Spinal cord (tissue), 10 donors: ENCODE data around the gene NUPR1. TPM values are rescaled to one million over a fixed set of nuclear protein-coding genes. Genes with fewer than 3 reads are reported as not detected.
"Not testable (repeated sequence)": the region's sequence is repeated elsewhere in the genome, so short reads cannot be mapped to it uniquely, and the experiment has no call there.

ENCODE experiments used
- DNase-seq, 6 donors: peaks; one replicate each; pipeline versions ENCODE4 v3.0.0 to v3.0.0-alpha.2; 2013 to 2015; ENCODE audit warnings: low spot score in 6 of 6, low read depth in 4 of 6
- H3K27ac ChIP-seq: one replicate; pipeline ENCODE4 v1.5.1; 2013; ENCODE audit warnings: low read depth, low read length, control low read depth
- H3K27me3 ChIP-seq: one replicate; pipeline ENCODE4 v1.6.1; 2013; ENCODE audit warnings: low read length; ENCODE audit not compliant: control insufficient read depth, insufficient read depth
- H3K36me3 ChIP-seq: one replicate; pipeline ENCODE4 v1.6.1; 2013; ENCODE audit warnings: low read length; ENCODE audit not compliant: control insufficient read depth, insufficient read depth
- H3K4me1 ChIP-seq: one replicate; pipeline ENCODE4 v1.6.1; 2013; ENCODE audit warnings: low read length; ENCODE audit not compliant: control insufficient read depth, insufficient read depth
- H3K4me3 ChIP-seq: one replicate; pipeline ENCODE4 v1.5.1; 2013; ENCODE audit warnings: low read depth, low read length, control low read depth
- H3K9me3 ChIP-seq: one replicate; pipeline ENCODE4 v1.6.1; 2013; ENCODE audit warnings: low read length; ENCODE audit not compliant: control insufficient read depth, insufficient read depth
- WGBS: methylation state at CpG from one replicate; pipeline ENCODE4 v1.1.5; 2013; ENCODE audit warnings: missing lambda C conversion rate; ENCODE audit not compliant: insufficient coverage; 5-methylcytosine and 5-hydroxymethylcytosine counted together
- polyA plus RNA-seq, 2 donors: library from polyadenylated mRNA; unstranded; fragments of 120-200 nt; gene quantifications; one replicate each; pipeline ENCODE4 v1.2.1, GENCODE V29; 2013; ENCODE audit not compliant: insufficient read length in 2 of 2
- total RNA-seq, 2 donors: library from RNA; depleted of rRNA in 1 of 2; stranded (reverse); fragments of 120-200 nt in 1 of 2; fragments of >200 nt in 1 of 2; gene quantifications; one replicate each; pipeline versions ENCODE4 v1.2.3 to v1.2.4, GENCODE V29; 2013 to 2014
- donor health status: healthy.

NUPR1 gene
- total and polyA plus RNA-seq, 4 donors, result 1.6 to 54.2 (median 18.0) TPM

DNA sequence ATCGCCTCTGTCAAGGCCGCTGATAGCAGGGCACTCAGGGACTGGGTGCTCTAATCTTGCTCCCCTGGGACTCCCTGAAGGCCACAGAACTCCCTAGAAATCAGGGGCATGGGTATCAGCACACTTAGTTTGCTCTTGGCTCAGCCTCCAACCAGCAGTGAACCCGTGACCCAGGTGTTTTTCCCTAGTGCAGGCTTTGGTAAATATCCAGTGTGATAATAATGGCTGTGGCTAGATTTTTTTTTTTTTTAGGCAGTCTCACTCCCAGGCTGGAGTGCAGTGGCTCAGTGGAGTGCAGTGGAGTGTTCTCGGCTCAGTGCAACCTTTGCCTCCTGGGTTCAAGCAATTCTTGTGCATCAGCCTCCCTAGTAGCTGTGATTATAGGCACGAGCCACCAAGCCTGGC, 10.3 kb downstream of the NUPR1 start:
- Histone ChIP-seq H3K4me3 (no peak overlapping the region), H3K9me3 (no peaks in the 10 kb centered on the region), H3K36me3 (no peaks in the 10 kb centered on the region), H3K27ac (no peak overlapping the region), H3K27me3 (no peaks in the 10 kb centered on the region), H3K4me1 (no peaks in the 10 kb centered on the region)
- WGBS, result 86% methylated on average over 3 of the region's 5 CpGs
- no peak for DNase-seq

DNA sequence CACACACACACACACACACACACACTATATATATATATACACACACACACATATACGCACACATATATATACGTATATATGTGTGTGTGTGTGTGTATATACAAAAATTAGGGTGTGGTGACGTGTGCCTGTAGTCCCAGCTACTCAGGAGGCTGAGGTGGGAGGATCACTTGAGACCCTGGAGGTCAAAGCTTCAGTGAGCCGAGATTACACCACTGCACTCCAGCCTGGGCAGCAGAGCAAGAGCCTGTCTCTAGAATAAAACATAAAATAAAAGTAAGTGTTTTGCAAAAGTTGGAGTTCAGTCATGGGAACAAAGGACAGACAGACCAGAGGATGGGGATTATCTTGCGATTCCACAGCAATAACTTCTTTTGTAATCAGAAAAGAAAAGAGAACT, 10.8 kb downstream of the NUPR1 start:
- Histone ChIP-seq H3K9me3 (no peaks in the 10 kb centered on the region), H3K27ac (no peak overlapping the region)
- WGBS, result no CpG with 5 or more reads among the region's 5 CpGs

DNA sequence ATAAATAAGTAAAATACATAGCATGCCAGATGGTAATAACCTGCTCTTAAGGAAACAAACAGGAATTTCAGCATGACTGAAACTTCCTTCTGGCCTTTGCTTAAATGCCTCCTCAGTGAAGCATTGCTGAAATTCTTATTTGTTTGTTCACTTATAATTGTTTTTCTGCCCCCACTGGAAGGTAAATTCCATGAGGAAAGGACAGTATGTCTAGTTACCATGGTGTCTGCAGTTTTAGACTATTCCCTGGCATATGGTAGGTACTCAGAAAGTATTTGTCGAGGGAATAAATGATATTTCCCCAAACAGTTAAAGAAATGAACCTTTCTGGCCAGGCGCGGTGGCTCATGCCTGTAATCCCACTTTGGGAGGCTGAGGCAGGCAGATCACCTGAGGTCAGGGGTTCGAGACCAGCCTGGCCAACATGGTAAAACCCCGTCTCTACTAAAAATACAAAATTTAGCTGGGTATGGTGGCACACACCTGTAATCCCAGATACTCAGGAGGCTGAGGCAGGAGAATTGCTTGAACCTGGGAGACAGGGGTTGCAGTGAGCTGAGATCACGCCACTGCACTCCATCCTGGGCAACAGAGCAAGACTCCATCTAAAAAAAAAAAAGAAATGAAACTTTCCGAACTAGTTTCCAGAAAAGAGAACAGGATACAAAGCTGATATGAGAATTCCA, 11.5 kb downstream of the NUPR1 start:
- H3K4me3 ChIP-seq, DNase-seq, H3K27me3 ChIP-seq, H3K36me3 ChIP-seq, H3K9me3 ChIP-seq, H3K27ac ChIP-seq, H3K4me1 ChIP-seq: not testable (repeated sequence)
- WGBS, result 87% methylated on average over 3 of the region's 7 CpGs

More for the DNA sequence above, 10.8 kb downstream of the NUPR1 start:
- Histone ChIP-seq H3K27me3 (no peaks in the 10 kb centered on the region), H3K4me3 (no peak overlapping the region), H3K36me3 (no peaks in the 10 kb centered on the region), H3K4me1 (no peaks in the 10 kb centered on the region)
- DNase-seq, result no peak

DNA sequence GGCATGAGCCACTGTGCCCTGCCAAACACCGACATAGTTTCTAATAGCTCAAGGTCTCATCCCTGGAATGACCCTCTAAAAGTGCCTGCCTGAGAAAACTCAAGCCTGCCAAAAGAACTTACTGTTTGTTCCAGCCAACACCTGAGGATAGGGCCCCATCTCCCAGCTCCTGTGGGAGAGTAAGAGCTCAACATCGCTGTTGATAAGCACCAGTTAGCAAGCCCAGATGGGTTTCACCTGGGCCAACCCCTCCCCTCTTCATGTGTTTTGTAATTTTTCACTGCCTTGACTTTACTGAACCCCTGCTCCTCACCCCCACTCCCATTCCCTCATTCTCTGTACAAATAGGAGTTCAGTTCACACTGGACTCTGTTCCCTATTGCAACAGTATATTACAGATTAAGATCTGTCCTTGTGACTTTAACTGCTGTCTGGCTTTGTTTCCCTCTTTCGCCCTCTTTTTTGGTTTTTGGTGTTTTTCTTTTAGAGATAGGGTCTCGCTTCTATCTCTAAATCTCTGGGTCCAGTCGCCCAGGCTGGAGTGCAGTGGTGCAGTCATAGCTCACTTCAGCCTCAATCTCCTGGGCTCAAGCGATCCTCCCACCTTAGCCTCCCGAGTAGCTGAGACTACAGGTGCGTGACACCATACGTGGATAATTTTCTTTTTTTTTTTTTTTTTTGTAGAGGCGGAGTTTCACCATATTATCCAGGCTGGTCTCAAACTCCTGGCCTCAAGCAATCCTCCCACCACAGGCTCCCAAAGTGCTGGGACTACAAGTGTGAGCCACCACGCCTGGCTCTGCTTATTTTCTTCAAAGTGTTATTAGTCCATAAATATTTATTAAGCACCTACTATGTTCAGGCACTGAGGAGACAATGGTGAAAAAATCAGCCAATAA, 12.3 kb downstream of the NUPR1 start:
- Histone ChIP-seq H3K4me1 (no peaks in the 10 kb centered on the region), H3K36me3 (no peaks in the 10 kb centered on the region), H3K27ac (no peak overlapping the region), H3K9me3 (no peaks in the 10 kb centered on the region), H3K4me3 (no peak overlapping the region), H3K27me3 (no peaks in the 10 kb centered on the region)
- DNase-seq, result no peak
- WGBS, result 80% methylated on average over 3 of the region's 11 CpGs

DNA sequence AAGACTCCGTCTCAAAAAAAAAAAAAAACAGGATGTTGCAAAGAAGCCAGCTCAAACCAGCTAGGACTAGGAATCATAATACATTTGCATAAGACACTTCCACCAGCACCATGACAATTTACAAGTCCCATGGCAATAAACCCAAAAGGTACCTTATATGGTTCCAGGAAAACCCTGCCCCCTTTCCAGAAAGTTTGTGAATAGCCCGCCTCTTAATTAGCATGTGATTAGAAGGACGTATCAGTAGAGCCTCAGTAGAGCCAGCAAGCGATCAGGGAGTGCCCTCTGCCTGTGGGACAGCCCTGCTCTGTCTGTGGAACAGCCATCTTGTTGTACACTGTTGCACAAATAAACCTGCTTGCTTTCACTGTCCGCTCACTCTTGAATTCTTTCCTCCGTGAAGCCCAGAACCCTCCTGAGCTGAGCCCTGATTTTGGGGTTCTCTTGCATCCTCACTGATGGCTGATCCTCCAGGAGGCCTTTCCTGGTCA, 14.0 kb downstream of the NUPR1 start:
- no peak for DNase-seq

DNA sequence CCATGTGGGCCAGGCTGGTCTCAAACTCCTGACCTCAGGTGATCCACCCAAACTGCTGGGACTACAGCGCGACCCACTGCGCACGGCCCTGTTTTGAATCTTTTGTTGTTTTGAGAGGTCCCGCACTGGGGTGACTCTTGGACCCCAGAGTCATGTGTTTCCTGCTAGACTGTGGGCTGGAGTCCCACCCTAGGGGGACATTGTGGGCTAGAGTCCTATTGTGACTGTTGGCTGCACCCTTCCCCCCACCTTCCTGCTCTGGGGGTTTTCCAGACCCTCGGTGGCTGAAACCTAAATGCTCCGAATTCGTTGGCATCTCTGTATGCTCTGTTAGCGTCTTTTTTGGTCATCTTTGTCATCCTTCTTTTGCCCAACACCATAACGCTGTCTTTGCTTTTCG, 16.0 kb downstream of the NUPR1 start:
- DNase-seq, result no peak
- H3K9me3 ChIP-seq, result no peaks in the 10 kb centered on the region
- no peak overlapping the region for H3K27ac ChIP-seq
- no peaks in the 10 kb centered on the region for H3K36me3 ChIP-seq
- no peaks in the 10 kb centered on the region for H3K27me3 ChIP-seq
- H3K4me1 ChIP-seq, result no peaks in the 10 kb centered on the region
- 83% methylated on average over 11 of the region's 11 CpGs for WGBS
- no peak overlapping the region for H3K4me3 ChIP-seq

More for the DNA sequence above, 14.0 kb downstream of the NUPR1 start:
- no peak overlapping the region for H3K4me3 ChIP-seq
- H3K27me3 ChIP-seq, result no peaks in the 10 kb centered on the region
- H3K27ac ChIP-seq, result no peak overlapping the region
- no peaks in the 10 kb centered on the region for H3K36me3 ChIP-seq
- no peaks in the 10 kb centered on the region for H3K4me1 ChIP-seq
- 68% methylated on average over 5 of the region's 6 CpGs for WGBS
- H3K9me3 ChIP-seq, result no peaks in the 10 kb centered on the region

DNA sequence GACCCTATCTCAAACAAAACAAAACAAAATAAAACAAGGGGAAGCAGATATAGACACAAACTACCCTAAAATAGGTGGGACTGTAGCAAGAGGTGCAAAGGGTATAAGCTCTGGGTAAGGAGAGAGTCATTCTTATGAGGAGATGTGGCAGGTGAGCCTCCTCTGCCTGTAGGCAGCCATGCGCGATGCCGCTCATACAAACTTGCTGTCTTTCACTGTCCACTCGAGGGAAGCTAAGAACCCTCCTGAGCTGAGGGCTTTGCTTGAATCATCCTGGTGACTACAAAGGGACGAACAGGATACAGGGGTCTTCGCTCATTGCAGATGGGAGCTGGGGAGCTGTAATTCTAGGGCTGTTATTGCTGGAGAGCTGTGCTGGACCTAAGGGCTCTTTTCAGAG, 17.3 kb downstream of the NUPR1 start:
- no peaks in the 10 kb centered on the region for H3K4me1 ChIP-seq
- no peaks in the 10 kb centered on the region for H3K9me3 ChIP-seq
- no peak overlapping the region for H3K4me3 ChIP-seq
- no peaks in the 10 kb centered on the region for H3K36me3 ChIP-seq
- 80% methylated on average over 6 of the region's 6 CpGs for WGBS
- DNase-seq, result no peak
- no peak overlapping the region for H3K27ac ChIP-seq
- no peaks in the 10 kb centered on the region for H3K27me3 ChIP-seq

DNA sequence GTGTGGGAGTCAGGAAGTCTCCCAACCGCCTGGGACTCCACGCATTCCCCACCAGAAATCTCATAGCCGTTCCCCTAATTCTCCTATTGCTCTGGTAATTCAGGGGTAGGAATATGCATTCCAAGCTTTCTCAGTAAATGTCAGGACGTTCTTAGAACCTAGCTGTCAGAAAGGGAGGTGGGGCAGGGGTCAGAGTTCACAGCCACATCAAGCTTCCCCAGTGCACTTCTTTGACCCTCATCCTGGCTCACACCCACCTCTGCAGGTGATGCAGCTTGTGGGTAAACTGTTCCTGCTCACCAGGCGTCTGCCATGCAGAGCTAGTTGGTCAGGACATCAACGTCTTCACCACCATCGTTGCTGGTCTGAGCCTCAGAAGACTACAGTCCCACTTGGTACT, 18.1 kb downstream of the NUPR1 start:
- 78% methylated on average over 3 of the region's 7 CpGs for WGBS
- H3K27ac ChIP-seq, result no peak overlapping the region

DNA sequence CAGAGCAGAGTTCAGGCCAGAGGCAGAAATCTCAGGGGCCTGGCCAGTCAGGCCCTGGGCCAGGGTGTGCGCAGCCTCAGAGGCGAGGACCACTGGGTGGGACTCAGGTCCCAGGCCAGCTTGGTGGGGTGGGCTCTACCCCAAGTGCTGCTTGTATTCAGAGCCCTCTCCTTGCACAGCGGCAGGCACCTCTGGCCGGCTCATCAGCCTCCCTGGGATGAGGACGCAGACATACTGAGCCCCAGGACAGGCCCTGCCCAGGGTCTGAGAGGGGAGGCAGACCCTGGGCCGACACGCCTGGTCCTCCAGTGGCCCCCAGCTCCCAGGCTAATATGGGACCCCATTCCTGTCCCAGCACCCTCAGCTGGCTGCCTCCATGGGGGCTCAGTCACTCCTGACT, 24.5 kb downstream of the NUPR1 start:
- 89% methylated on average over 7 of the region's 7 CpGs for WGBS

More for the DNA sequence above, 18.1 kb downstream of the NUPR1 start:
- Histone ChIP-seq H3K4me3 (no peak overlapping the region), H3K27me3 (no peaks in the 10 kb centered on the region), H3K4me1 (no peaks in the 10 kb centered on the region), H3K36me3 (no peaks in the 10 kb centered on the region), H3K9me3 (no peaks in the 10 kb centered on the region)
- DNase-seq, result no peak

More for the DNA sequence above, 24.5 kb downstream of the NUPR1 start:
- no peak overlapping the region for H3K27ac ChIP-seq
- DNase-seq, result no peak
- no peaks in the 10 kb centered on the region for H3K9me3 ChIP-seq
- H3K36me3 ChIP-seq, result no peaks in the 10 kb centered on the region
- H3K27me3 ChIP-seq, result no peaks in the 10 kb centered on the region
- H3K4me1 ChIP-seq, result no peaks in the 10 kb centered on the region
- no peak overlapping the region for H3K4me3 ChIP-seq
